Spinal cord (tissue), 10 donors: ENCODE results near the gene DAAM2. TPM values are rescaled to one million over a fixed set of nuclear protein-coding genes. Genes with fewer than 3 reads are reported as not detected.
A peak's percentile ranks its signal among the peaks of the same experiment; 100 is the strongest.

Source experiments
- DNase-seq, 6 donors: peaks; one replicate each; pipeline versions ENCODE4 v3.0.0 to v3.0.0-alpha.2; 2013 to 2015; ENCODE audit warnings: low spot score in 6 of 6, low read depth in 4 of 6
- H3K27ac ChIP-seq: one replicate; pipeline ENCODE4 v1.5.1; 2013; ENCODE audit warnings: low read depth, low read length, control low read depth
- H3K27me3 ChIP-seq: one replicate; pipeline ENCODE4 v1.6.1; 2013; ENCODE audit warnings: low read length; ENCODE audit not compliant: control insufficient read depth, insufficient read depth
- H3K36me3 ChIP-seq: one replicate; pipeline ENCODE4 v1.6.1; 2013; ENCODE audit warnings: low read length; ENCODE audit not compliant: control insufficient read depth, insufficient read depth
- H3K4me1 ChIP-seq: one replicate; pipeline ENCODE4 v1.6.1; 2013; ENCODE audit warnings: low read length; ENCODE audit not compliant: control insufficient read depth, insufficient read depth
- H3K4me3 ChIP-seq: one replicate; pipeline ENCODE4 v1.5.1; 2013; ENCODE audit warnings: low read depth, low read length, control low read depth
- H3K9me3 ChIP-seq: one replicate; pipeline ENCODE4 v1.6.1; 2013; ENCODE audit warnings: low read length; ENCODE audit not compliant: control insufficient read depth, insufficient read depth
- WGBS: methylation state at CpG from one replicate; pipeline ENCODE4 v1.1.5; 2013; ENCODE audit warnings: missing lambda C conversion rate; ENCODE audit not compliant: insufficient coverage; 5-methylcytosine and 5-hydroxymethylcytosine counted together
- polyA plus RNA-seq, 2 donors: library from polyadenylated mRNA; unstranded; fragments of 120-200 nt; gene quantifications; one replicate each; pipeline ENCODE4 v1.2.1, GENCODE V29; 2013; ENCODE audit not compliant: insufficient read length in 2 of 2
- total RNA-seq, 2 donors: library from RNA; depleted of rRNA in 1 of 2; stranded (reverse); fragments of 120-200 nt in 1 of 2; fragments of >200 nt in 1 of 2; gene quantifications; one replicate each; pipeline versions ENCODE4 v1.2.3 to v1.2.4, GENCODE V29; 2013 to 2014
- donor health status: healthy.

Gene DAAM2
- total and polyA plus RNA-seq, 4 donors: 79.5 to 159 (median 107) TPM

DNA sequence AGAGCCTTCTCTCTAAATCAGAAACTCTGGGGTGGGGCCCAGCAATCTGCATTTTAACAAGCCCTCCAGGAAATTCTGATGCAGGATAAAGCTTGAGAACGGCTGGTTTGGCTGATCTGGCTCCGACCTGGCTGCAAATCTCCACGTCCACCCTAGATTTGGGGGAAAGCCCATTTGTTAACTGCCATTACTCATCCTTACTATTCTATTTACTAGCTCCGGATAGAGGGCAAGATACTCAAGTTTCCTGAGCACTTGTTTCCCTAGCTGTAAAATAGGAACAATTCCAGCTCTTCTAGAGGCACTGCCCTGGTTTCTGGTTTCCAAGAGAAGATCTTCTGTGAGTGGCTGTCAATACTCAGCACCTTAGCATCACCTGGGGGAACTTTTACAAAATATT, 44.4 kb downstream of the DAAM2 start:
- peaks cover 21% of the 10 kb centered on the region for H3K4me1 ChIP-seq
- H3K4me3 ChIP-seq: no peak overlapping the region
- no peak overlapping the region for H3K27ac ChIP-seq
- 84% methylated on average over 3 of the region's 4 CpGs for WGBS
- DNase-seq: no peak
- H3K9me3 ChIP-seq: no peaks in the 10 kb centered on the region
- H3K27me3 ChIP-seq: no peaks in the 10 kb centered on the region
- peaks cover 3% of the 10 kb centered on the region for H3K36me3 ChIP-seq

DNA sequence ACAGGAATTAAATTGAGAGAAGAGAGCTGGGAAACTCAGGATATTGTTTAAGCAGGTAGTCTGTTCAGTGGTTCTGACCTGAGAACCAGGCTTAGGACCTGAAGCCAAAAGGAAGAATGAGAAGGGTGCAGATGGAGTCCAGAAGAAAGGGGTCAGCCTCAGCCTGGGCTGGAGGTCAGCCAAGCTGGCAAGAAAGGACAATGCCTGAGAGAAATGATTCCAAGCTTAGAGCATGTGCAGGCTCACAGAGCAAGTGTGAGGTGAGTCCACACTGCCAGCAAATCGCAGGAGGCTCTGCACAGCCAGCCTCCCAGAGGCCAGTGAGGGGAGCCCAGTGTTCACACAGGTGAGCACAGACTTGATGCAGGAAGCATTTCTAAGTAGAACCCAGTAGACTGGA, 47.3 kb downstream of the DAAM2 start:
- Histone ChIP-seq H3K9me3 (no peaks in the 10 kb centered on the region), H3K27me3 (no peaks in the 10 kb centered on the region), H3K36me3 (peaks cover 3% of the 10 kb centered on the region), H3K4me1 (peaks cover 10% of the 10 kb centered on the region), H3K4me3 (no peak overlapping the region), H3K27ac (no peak overlapping the region)
- peak in 1 of 6 donors; percentile 34 for DNase-seq
- WGBS: 72% methylated on average over 1 of the region's 1 CpG

DNA sequence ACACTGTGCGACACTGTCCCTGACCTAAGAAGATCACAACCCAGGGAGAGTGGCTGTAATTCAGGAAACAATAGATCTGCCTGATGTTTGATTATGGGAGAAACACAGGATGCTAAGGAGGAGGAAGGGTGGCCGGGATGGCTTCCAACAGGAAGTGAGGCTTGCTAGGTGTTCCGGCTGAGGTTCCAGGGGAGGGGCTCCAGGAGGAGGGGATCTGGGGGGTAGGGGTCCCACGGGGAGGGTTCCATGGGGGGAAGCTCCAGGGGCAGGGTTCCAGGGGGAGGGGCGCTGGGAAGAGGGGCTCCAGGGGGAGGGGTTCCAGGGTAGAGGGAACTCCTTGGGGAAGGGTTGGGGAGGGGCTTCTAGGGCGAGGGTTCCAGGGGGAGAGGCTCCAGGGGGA, 48.6 kb downstream of the DAAM2 start:
- H3K27me3 ChIP-seq: no peaks in the 10 kb centered on the region
- H3K27ac ChIP-seq: no peak overlapping the region
- no peak overlapping the region for H3K4me3 ChIP-seq
- peaks cover 6% of the 10 kb centered on the region for H3K4me1 ChIP-seq
- H3K9me3 ChIP-seq: no peaks in the 10 kb centered on the region
- 73% methylated on average over 6 of the region's 6 CpGs for WGBS
- peaks cover 8% of the 10 kb centered on the region for H3K36me3 ChIP-seq
- no peak for DNase-seq

DNA sequence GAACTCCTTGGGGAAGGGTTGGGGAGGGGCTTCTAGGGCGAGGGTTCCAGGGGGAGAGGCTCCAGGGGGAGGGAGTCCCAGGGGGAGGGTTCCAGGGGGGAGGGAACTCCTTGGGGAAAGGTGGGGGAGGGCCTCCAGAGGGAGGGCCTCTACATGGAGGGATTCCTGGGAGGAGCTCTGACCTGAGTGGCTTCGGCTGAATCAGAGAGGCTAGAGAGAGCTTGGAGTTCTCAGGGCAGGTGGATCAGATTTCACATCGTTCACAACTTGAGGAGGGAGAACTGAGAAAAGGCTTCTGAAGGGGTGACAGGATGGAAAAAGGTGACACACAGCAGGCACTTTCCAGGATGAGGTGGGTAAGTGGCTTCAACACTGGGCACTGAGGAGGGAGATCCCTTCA, 49.1 kb downstream of the DAAM2 start:
- H3K27ac ChIP-seq: no peak overlapping the region
- H3K27me3 ChIP-seq: no peaks in the 10 kb centered on the region
- peaks cover 6% of the 10 kb centered on the region for H3K4me1 ChIP-seq
- H3K36me3 ChIP-seq: peaks cover 8% of the 10 kb centered on the region
- no peaks in the 10 kb centered on the region for H3K9me3 ChIP-seq
- 31% methylated on average over 2 of the region's 3 CpGs for WGBS
- no peak for DNase-seq
- H3K4me3 ChIP-seq: no peak overlapping the region

DNA sequence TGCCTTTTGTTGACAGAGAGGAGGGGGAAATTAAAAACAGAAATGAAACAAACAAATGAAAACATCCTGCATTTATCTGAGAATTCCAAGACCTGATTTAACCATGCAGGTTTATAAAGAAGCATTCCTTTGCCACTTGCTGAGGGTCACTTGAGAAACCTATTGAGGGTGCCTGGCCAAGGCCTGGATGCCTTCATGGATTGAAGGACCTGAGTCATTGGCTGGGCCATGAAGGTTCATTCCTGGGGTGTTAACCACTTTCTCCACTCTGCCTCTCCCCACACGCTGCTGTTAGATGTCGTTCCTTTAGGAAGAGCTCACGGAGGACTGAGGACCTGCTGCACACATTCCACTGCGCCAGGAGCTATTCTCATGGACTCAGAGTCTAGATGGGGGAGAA, 49.7 kb downstream of the DAAM2 start:
- Histone ChIP-seq H3K4me3 (no peak overlapping the region), H3K27ac (no peak overlapping the region), H3K27me3 (no peaks in the 10 kb centered on the region), H3K9me3 (no peaks in the 10 kb centered on the region), H3K36me3 (peaks cover 9% of the 10 kb centered on the region), H3K4me1 (peaks cover 9% of the 10 kb centered on the region)
- DNase-seq: no peak
- WGBS: 100% methylated on average over 1 of the region's 4 CpGs

GRCh38 chr6:39843305-39844020, 51.3 kb downstream of the DAAM2 start:
- no peaks in the 10 kb centered on the region for H3K9me3 ChIP-seq
- H3K4me1 ChIP-seq: peaks cover 18% of the 10 kb centered on the region
- no peaks in the 10 kb centered on the region for H3K27me3 ChIP-seq
- 88% methylated on average over 12 of the region's 12 CpGs for WGBS
- H3K27ac ChIP-seq: no peak overlapping the region
- H3K4me3 ChIP-seq: no peak overlapping the region
- H3K36me3 ChIP-seq: peaks cover 10% of the 10 kb centered on the region
- no peak for DNase-seq

DNA sequence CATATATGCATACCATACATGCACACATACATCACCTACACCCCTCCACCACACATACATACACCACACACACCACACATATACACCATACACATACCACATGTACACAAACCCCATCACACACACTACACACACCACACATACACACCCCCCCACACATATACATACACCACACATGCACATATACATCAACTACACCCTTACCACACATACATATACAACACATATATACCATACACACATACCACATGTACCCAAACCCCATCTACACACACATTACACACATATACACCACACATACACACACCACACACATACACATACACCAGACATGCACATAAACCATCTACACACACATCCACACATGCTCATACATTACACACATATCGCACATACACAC, 52.7 kb downstream of the DAAM2 start:
- peaks cover 18% of the 10 kb centered on the region for H3K4me1 ChIP-seq
- WGBS: 100% methylated on average over 1 of the region's 1 CpG
- H3K9me3 ChIP-seq: no peaks in the 10 kb centered on the region
- H3K27ac ChIP-seq: no peak overlapping the region
- H3K36me3 ChIP-seq: peaks cover 8% of the 10 kb centered on the region
- no peaks in the 10 kb centered on the region for H3K27me3 ChIP-seq
- no peak overlapping the region for H3K4me3 ChIP-seq
- DNase-seq: no peak

- Histone ChIP-seq H3K4me3 (no peak overlapping the region), H3K27me3 (no peaks in the 10 kb centered on the region), H3K9me3 (no peaks in the 10 kb centered on the region), H3K4me1 (peaks cover 22% of the 10 kb centered on the region), H3K27ac (peak overlapping the region; percentile 33), H3K36me3 (peaks cover 8% of the 10 kb centered on the region)
- peak in 1 of 6 donors; percentile 63 for DNase-seq
- WGBS: 73% methylated on average over 8 of the region's 10 CpGs
These were observed 55.0 kb downstream of the DAAM2 start for GRCh38 chr6:39847221-39847620.

DNA sequence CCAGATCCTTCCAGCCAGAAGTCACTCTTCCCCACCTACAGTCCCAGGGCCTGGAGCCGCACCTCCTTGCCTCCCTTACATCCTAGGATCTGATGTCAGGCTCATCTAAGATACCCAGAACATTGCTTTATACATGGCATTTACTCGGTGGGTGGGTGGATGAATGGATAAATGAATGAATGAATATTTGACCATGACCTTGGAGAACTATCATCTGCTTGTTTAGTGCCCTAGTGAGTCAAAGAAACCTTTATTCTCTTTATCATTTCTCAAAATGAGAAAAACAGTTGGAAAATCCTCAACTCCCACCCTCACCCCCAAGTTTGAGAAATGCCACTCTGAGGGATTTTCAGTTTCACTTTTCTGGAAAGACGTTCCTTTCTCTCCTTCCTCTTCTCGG, 56.0 kb downstream of the DAAM2 start:
- no peaks in the 10 kb centered on the region for H3K27me3 ChIP-seq
- no peaks in the 10 kb centered on the region for H3K9me3 ChIP-seq
- 84% methylated on average over 2 of the region's 4 CpGs for WGBS
- H3K36me3 ChIP-seq: peaks cover 8% of the 10 kb centered on the region
- H3K4me1 ChIP-seq: peaks cover 22% of the 10 kb centered on the region
- H3K27ac ChIP-seq: peak overlapping the region; percentile 2
- no peak overlapping the region for H3K4me3 ChIP-seq
- no peak for DNase-seq

- H3K36me3 ChIP-seq: peaks cover 10% of the 10 kb centered on the region
- WGBS: no CpG with 5 or more reads among the region's 3 CpGs
- H3K4me1 ChIP-seq: peaks cover 22% of the 10 kb centered on the region
- no peak overlapping the region for H3K27ac ChIP-seq
- no peaks in the 10 kb centered on the region for H3K9me3 ChIP-seq
- DNase-seq: no peak
- H3K4me3 ChIP-seq: no peak overlapping the region
- H3K27me3 ChIP-seq: no peaks in the 10 kb centered on the region
These were observed 57.1 kb downstream of the DAAM2 start for GRCh38 chr6:39849228-39849627.
